ENCODE results near the gene AGRN. TPM values are rescaled to one million over a fixed set of nuclear protein-coding genes. Genes with fewer than 3 reads are reported as not detected.

The AGRN gene
- total RNA-seq, 4 donors from 2014 or later, result 8.2 to 86.9 (median 26.2) TPM

DNA sequence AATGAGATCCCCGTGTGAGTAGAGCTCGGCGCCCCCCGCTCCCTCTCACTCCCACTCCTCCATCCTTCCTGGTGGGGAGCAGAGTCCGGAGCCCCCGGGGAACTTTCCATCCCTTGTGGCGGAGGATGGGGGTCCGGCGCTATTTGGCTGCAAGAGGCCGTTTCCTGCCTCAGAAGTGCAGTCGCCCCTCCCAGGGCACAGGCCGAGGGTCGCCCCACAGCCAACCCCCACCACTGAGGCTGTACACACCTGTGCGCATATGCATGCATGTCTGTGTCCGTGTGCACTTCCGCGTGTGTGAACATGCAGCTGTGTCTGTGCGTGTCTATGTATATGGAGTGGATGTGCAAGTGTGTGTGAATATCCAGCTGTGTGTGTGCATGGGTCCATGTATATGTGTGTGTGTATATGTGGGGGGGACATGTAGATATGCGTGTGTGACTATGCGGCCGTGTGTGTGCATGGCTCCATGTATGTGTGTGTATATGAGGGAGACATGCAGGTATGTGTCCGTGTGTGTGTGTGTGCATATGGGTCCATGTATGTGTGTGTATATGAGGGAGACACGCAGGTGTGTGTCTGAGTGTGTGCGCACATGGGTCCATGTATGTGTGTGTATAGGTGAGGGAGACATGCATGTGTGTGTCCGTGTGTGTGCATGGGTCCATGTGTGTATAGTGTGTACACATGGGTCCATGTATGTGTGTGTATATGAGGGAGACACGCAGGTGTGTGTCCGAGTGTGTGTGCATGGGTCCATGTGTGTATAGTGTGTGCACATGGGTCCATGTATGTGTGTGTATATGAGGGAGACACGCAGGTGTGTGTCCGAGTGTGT, 32.3 kb downstream of the AGRN start:
- intact Hi-C loops (cut with DNase I; ENCODE audit: low total_unique reads), result no loop called here
- TF ChIP-seq, protein P1, sequence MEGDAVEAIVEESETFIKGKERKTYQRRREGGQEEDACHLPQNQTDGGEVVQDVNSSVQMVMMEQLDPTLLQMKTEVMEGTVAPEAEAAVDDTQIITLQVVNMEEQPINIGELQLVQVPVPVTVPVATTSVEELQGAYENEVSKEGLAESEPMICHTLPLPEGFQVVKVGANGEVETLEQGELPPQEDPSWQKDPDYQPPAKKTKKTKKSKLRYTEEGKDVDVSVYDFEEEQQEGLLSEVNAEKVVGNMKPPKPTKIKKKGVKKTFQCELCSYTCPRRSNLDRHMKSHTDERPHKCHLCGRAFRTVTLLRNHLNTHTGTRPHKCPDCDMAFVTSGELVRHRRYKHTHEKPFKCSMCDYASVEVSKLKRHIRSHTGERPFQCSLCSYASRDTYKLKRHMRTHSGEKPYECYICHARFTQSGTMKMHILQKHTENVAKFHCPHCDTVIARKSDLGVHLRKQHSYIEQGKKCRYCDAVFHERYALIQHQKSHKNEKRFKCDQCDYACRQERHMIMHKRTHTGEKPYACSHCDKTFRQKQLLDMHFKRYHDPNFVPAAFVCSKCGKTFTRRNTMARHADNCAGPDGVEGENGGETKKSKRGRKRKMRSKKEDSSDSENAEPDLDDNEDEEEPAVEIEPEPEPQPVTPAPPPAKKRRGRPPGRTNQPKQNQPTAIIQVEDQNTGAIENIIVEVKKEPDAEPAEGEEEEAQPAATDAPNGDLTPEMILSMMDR (IDR thresholded peaks at IDR 0.05), result no peak
- no peak for TF ChIP-seq POLR2A (IDR thresholded peaks at IDR 0.05)

DNA sequence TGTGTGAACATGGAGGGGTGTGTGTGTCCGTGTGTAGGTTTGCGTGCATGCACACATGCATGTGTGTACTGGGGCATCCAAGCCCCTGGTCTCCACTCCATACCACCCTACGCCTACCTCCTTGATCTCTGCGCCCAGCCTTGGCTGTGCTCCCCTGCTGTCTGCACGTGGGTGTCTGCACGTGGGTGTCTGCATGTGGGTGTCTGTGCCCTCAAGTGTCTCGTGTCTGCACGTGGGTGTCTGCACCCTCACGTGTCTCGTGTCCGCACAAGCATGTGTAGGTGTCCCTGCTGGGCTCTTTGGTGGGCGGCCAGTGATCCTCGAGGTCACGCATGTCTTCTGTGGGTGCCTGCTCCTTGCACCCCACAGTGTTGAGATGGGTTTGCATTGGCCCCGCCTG, 33.1 kb downstream of the AGRN start:
- DNase-seq, result no peak
- TF ChIP-seq POLR2A (IDR thresholded peaks at IDR 0.05), result no peak
- TF ChIP-seq, protein P1 (IDR thresholded peaks at IDR 0.05), result no peak
- no peaks in the 10 kb centered on the region for H3K36me3 ChIP-seq
- H3K27ac ChIP-seq, result no peak overlapping the region
- intact Hi-C loops (cut with DNase I; ENCODE audit: low total_unique reads), result no loop called here
- H3K4me3 ChIP-seq, result no peak overlapping the region
- no peaks in the 10 kb centered on the region for H3K9me3 ChIP-seq
- no peaks in the 10 kb centered on the region for H3K4me1 ChIP-seq
- H3K27me3 ChIP-seq, result peaks cover 0 to 2% of the 10 kb centered on the region in 2 donors

More for the DNA sequence above, 32.3 kb downstream of the AGRN start:
- Histone ChIP-seq H3K4me1 (no peaks in the 10 kb centered on the region), H3K27ac (no peak overlapping the region), H3K4me3 (no peak overlapping the region), H3K27me3 (no peaks in the 10 kb centered on the region), H3K36me3 (no peaks in the 10 kb centered on the region), H3K9me3 (no peaks in the 10 kb centered on the region)
- DNase-seq, result no peak

DNA sequence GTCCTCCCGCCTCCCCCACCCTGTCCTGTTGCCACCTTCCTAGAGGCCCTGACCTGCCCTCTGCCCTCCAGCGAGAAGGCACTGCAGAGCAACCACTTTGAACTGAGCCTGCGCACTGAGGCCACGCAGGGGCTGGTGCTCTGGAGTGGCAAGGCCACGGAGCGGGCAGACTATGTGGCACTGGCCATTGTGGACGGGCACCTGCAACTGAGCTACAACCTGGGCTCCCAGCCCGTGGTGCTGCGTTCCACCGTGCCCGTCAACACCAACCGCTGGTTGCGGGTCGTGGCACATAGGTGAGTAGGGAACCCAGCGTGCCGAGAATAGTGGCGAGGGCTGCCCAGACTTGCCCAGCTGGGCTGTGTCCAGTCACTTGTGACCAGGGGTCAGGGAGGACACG, 33.8 kb downstream of the AGRN start:
- no peak overlapping the region for H3K4me3 ChIP-seq
- no peak overlapping the region for H3K27ac ChIP-seq
- TF ChIP-seq POLR2A (IDR thresholded peaks at IDR 0.05), result no peak
- TF ChIP-seq, protein P1 (IDR thresholded peaks at IDR 0.05), result no peak
- intact Hi-C loops (cut with DNase I; ENCODE audit: low total_unique reads), result no loop called here
- no peaks in the 10 kb centered on the region for H3K4me1 ChIP-seq
- no peaks in the 10 kb centered on the region for H3K36me3 ChIP-seq
- peaks cover 0 to 4% of the 10 kb centered on the region in 2 donors for H3K27me3 ChIP-seq
- no peaks in the 10 kb centered on the region for H3K9me3 ChIP-seq
- no peak for DNase-seq

DNA sequence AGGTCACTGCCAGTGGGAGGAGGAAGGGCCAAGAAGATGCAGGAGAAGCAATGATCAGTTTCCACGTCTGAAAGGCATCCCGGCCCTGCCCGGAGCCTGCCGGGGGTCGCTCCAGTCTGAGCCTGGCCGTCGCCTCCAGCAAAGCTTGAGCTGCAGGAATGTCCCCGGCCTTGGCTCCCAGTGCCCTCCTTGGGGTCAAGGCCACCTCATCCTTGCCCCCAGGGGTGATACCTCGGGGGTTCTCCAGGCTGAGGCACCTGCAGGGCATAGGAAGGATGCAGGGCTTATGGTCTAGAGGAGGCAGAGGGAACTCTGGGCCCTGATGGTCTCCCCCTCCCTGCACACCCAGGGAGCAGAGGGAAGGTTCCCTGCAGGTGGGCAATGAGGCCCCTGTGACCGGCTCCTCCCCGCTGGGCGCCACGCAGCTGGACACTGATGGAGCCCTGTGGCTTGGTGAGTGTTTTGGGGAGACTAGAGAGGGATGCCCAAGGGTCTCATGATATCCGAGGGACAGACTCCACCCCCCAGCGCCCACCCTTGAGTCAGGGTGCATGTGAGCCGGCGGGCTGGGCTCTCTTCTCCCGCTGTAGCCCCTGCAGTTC, 34.3 kb downstream of the AGRN start:
- DNase-seq, result no peak
- H3K9me3 ChIP-seq, result no peaks in the 10 kb centered on the region
- no peak overlapping the region for H3K4me3 ChIP-seq
- peaks cover 0 to 4% of the 10 kb centered on the region in 2 donors for H3K27me3 ChIP-seq
- no peaks in the 10 kb centered on the region for H3K4me1 ChIP-seq
- intact Hi-C loops (cut with DNase I; ENCODE audit: low total_unique reads), result no loop called here
- H3K27ac ChIP-seq, result no peak overlapping the region
- H3K36me3 ChIP-seq, result no peaks in the 10 kb centered on the region
- TF ChIP-seq POLR2A (IDR thresholded peaks at IDR 0.05), result no peak
- TF ChIP-seq, protein P1 (IDR thresholded peaks at IDR 0.05), result no peak

DNA sequence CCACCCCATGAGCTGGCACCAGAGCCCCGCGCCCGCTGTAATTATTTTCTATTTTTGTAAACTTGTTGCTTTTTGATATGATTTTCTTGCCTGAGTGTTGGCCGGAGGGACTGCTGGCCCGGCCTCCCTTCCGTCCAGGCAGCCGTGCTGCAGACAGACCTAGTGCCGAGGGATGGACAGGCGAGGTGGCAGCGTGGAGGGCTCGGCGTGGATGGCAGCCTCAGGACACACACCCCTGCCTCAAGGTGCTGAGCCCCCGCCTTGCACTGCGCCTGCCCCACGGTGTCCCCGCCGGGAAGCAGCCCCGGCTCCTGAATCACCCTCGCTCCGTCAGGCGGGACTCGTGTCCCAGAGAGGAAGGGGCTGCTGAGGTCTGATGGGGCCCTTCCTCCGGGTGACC, 35.1 kb downstream of the AGRN start:
- no peak for DNase-seq
- Histone ChIP-seq H3K4me1 (no peaks in the 10 kb centered on the region), H3K9me3 (no peaks in the 10 kb centered on the region), H3K27ac (no peak overlapping the region), H3K36me3 (no peaks in the 10 kb centered on the region), H3K4me3 (no peak overlapping the region), H3K27me3 (peaks cover 1 to 6% of the 10 kb centered on the region in 2 donors)
- no peak for TF ChIP-seq POLR2A (IDR thresholded peaks at IDR 0.05)
- TF ChIP-seq, protein P1 (IDR thresholded peaks at IDR 0.05), result no peak
- intact Hi-C loops (cut with DNase I; ENCODE audit: low total_unique reads), result no loop called here
